Measurements from ENCODE around the gene HEPHL1. TPM values are rescaled to one million over a fixed set of nuclear protein-coding genes. Genes with fewer than 3 reads are reported as not detected.

HEPHL1 gene
- total and polyA plus RNA-seq, 2 experiments from 2014 or later = 0.07 to 0.21 TPM

- TF ChIP-seq CREB1 (CRISPR knock-in tag; IDR thresholded peaks at IDR 0.05; ENCODE audit: low read depth) = no peak
- TF ChIP-seq ETS1 (IDR thresholded peaks at IDR 0.05) = no peak
These were observed 83.6 kb downstream of the HEPHL1 start (continued) for GRCh38 chr11:94104734-94105133.

- no peak for DNase-seq (ENCODE audit: low spot score)
- Histone ChIP-seq H3K79me2 (replicated peaks; ENCODE audit: insufficient read depth) (no peaks in the 10 kb centered on the region), H3F3A (replicated peaks; ENCODE audit: low read depth) (no peaks in the 10 kb centered on the region), H3K27me3 (ENCODE audit: insufficient read depth) (no peaks in the 10 kb centered on the region), H3K4me2 (no peak overlapping the region), H3K36me3 (ENCODE audit: insufficient read depth) (no peaks in the 10 kb centered on the region), H3K4me1 (ENCODE audit: insufficient read depth) (no peaks in the 10 kb centered on the region), H4K20me1 (replicated peaks; ENCODE audit: insufficient read depth) (no peaks in the 10 kb centered on the region), H2AFZ (no peak overlapping the region), H3K4me3 (no peak overlapping the region), H3K9me2 (ENCODE audit: insufficient read depth) (peaks cover 5% of the 10 kb centered on the region; the same call in 1 of the 2 replicates), H3K27ac (ENCODE audit: low read depth) (no peak overlapping the region)
- Mint-ChIP-seq H3K27ac (no peak overlapping the region), H3K36me3 (ENCODE audit: low read depth) (peaks cover 18% of the 10 kb centered on the region), H3K27me3 (ENCODE audit: insufficient read depth, low read depth, poor library complexity) (no peaks in the 10 kb centered on the region), H3K4me3 (no peak overlapping the region), H3K9me3 (peaks cover 4% of the 10 kb centered on the region; the same call in 2 of the 3 replicates), H3K4me1 (peaks cover 6% of the 10 kb centered on the region; the same call in 2 of the 3 replicates)
- TF ChIP-seq ZNF114 (CRISPR knock-in tag; IDR thresholded peaks at IDR 0.05) = no peak
- no peak for TF ChIP-seq STAT1 (IDR thresholded peaks at IDR 0.05; ENCODE audit: unreplicated experiment)
- no peak for ATAC-seq
These were observed 85.6 kb downstream of the HEPHL1 start for GRCh38 chr11:94106716-94107115.

- Histone ChIP-seq H3K27ac (ENCODE audit: low read depth) (no peak overlapping the region), H4K20me1 (replicated peaks; ENCODE audit: insufficient read depth) (no peaks in the 10 kb centered on the region), H3K36me3 (ENCODE audit: insufficient read depth) (no peaks in the 10 kb centered on the region), H3K4me1 (ENCODE audit: insufficient read depth) (peaks cover 4% of the 10 kb centered on the region; the same call in 1 of the 2 replicates), H3K4me2 (no peak overlapping the region), H3F3A (replicated peaks; ENCODE audit: low read depth) (no peaks in the 10 kb centered on the region), H3K79me2 (replicated peaks; ENCODE audit: insufficient read depth) (no peaks in the 10 kb centered on the region), H3K27me3 (ENCODE audit: insufficient read depth) (no peaks in the 10 kb centered on the region), H2AFZ (no peak overlapping the region), H3K4me3 (no peak overlapping the region), H3K9me2 (ENCODE audit: insufficient read depth) (peaks cover 5% of the 10 kb centered on the region; the same call in 1 of the 2 replicates)
- DNase-seq (ENCODE audit: low spot score) = peak; percentile 17
- Mint-ChIP-seq H3K4me3 (no peak overlapping the region), H3K4me1 (peaks cover 8% of the 10 kb centered on the region; the same call in 2 of the 3 replicates), H3K9me3 (peaks cover 4% of the 10 kb centered on the region; the same call in 2 of the 3 replicates), H3K27me3 (ENCODE audit: insufficient read depth, low read depth, poor library complexity) (no peaks in the 10 kb centered on the region), H3K27ac (no peak overlapping the region), H3K36me3 (ENCODE audit: low read depth) (peaks cover 18% of the 10 kb centered on the region)
- ATAC-seq = no peak
- no peak for TF ChIP-seq ZNF331 (CRISPR knock-in tag; IDR thresholded peaks at IDR 0.05; ENCODE audit: low read depth)
- TF ChIP-seq CTCF (conservative IDR thresholded peaks at IDR 0.05; ENCODE audit: low read depth in 2 of 2) = peak; percentile 36 to 43
These were observed 86.2 kb downstream of the HEPHL1 start for GRCh38 chr11:94107363-94107762.
